WTC11 (cell line): ENCODE measurements around the gene GLRX2. TPM values are rescaled to one million over a fixed set of nuclear protein-coding genes. Genes with fewer than 3 reads are reported as not detected.

Experiments
- ATAC-seq: fragments of 200-7000 bp; cut with Tn5 transposase; 2 replicates; pipeline ENCODE4 v1.10.0; 2021; ENCODE audit warnings: mild to moderate bottlenecking, moderate library complexity
- CTCF ChIA-PET: fragments of 300-600 bp; sonication (Branson Sonifier 250); formaldehyde crosslinking; loops from one replicate; lab custom pipeline; 2021; ENCODE audit warnings: antibody characterized with exemption; lab: Charles Lee
- POLR2A ChIA-PET: fragments of 350-600 bp; sonication (Branson Sonifier 250); formaldehyde crosslinking; loops from one replicate; lab custom pipeline; 2021; ENCODE audit warnings: antibody characterized with exemption; lab: Charles Lee
- DNase-seq: peaks from one replicate; pipeline ENCODE4 v3.0.0; 2021; ENCODE audit warnings: low spot score
- H3K27ac Mint-ChIP-seq: 2 replicates; pipeline ENCODE4 v1.8.0; 2021; ENCODE audit warnings: mixed read lengths
- H3K27me3 Mint-ChIP-seq: 2 replicates; pipeline ENCODE4 v1.8.0; 2021; ENCODE audit warnings: low read depth, mild to moderate bottlenecking, moderate library complexity, mixed read lengths
- H3K36me3 Mint-ChIP-seq: 2 replicates; pipeline ENCODE4 v1.8.0; 2021; ENCODE audit warnings: mixed read lengths
- H3K4me1 Mint-ChIP-seq: 2 replicates; pipeline ENCODE4 v1.8.0; 2022; ENCODE audit warnings: mixed read lengths
- H3K4me3 Mint-ChIP-seq: 2 replicates; pipeline ENCODE4 v1.8.0; 2021; ENCODE audit warnings: mild to moderate bottlenecking, moderate library complexity, mixed read lengths
- H3K9me3 Mint-ChIP-seq: 2 replicates; pipeline ENCODE4 v1.8.0; 2021; ENCODE audit warnings: mixed read lengths
- AR ChIP-seq: fragments of 250-450 bp; sonication (Bioruptor Pico); IDR thresholded peaks from 2 replicates; pipeline ENCODE4 v1.9.0; 2021; ENCODE audit warnings: mild to moderate bottlenecking
- CREM ChIP-seq: sonication (generic); formaldehyde crosslinking; IDR thresholded peaks from 2 replicates; pipeline ENCODE4 v1.8.1; 2022; ENCODE audit warnings: mild to moderate bottlenecking, missing genetic modification reagents, moderate library complexity
- ESRRA ChIP-seq: sonication (generic); formaldehyde crosslinking; IDR thresholded peaks from 2 replicates; pipeline ENCODE4 v1.8.1; 2022; ENCODE audit warnings: mild to moderate bottlenecking, missing genetic modification reagents, borderline replicate concordance
- FOXK1 ChIP-seq: sonication (generic); formaldehyde crosslinking; IDR thresholded peaks from 2 replicates; pipeline ENCODE4 v1.8.0; 2022; ENCODE audit warnings: mild to moderate bottlenecking, moderate library complexity, missing genetic modification reagents
- HMGA2 ChIP-seq: fragments of 250-450 bp; sonication (Bioruptor Pico); IDR thresholded peaks from 2 replicates; pipeline ENCODE4 v1.4.0; 2021; ENCODE audit warnings: mild to moderate bottlenecking, moderate library complexity
- MAX ChIP-seq: sonication (generic); formaldehyde crosslinking; IDR thresholded peaks from 2 replicates; pipeline ENCODE4 v1.8.0; 2022; ENCODE audit warnings: mild to moderate bottlenecking, missing genetic modification reagents
- MLX ChIP-seq: sonication (generic); formaldehyde crosslinking; IDR thresholded peaks from 2 replicates; pipeline ENCODE4 v1.8.1; 2023; ENCODE audit warnings: mild to moderate bottlenecking, missing genetic modification reagents, moderate library complexity
- NFATC4 ChIP-seq: fragments of 250-450 bp; sonication (Bioruptor Pico); IDR thresholded peaks from 2 replicates; pipeline ENCODE4 v1.9.0; 2021; ENCODE audit warnings: mild to moderate bottlenecking
- NFYB ChIP-seq: sonication (generic); formaldehyde crosslinking; conservative IDR thresholded peaks from 2 replicates; pipeline ENCODE4 v1.8.0; 2022; ENCODE audit warnings: low read depth, missing genetic modification reagents
- OVOL2 ChIP-seq: fragments of 250-450 bp; sonication (Bioruptor Pico); IDR thresholded peaks from 2 replicates; pipeline ENCODE4 v1.9.0; 2021; ENCODE audit warnings: mild to moderate bottlenecking, borderline replicate concordance
- PREB ChIP-seq: sonication (generic); formaldehyde crosslinking; IDR thresholded peaks from 2 replicates; pipeline ENCODE4 v1.8.1; 2022; ENCODE audit warnings: mild to moderate bottlenecking, missing genetic modification reagents, moderate library complexity, borderline replicate concordance
- RORB ChIP-seq: fragments of 250-450 bp; sonication (Bioruptor Pico); IDR thresholded peaks from 2 replicates; pipeline ENCODE4 v1.9.0; 2021; ENCODE audit warnings: mild to moderate bottlenecking
- SMAD3 ChIP-seq: sonication (generic); formaldehyde crosslinking; IDR thresholded peaks from 2 replicates; pipeline ENCODE4 v1.8.0; 2022; ENCODE audit warnings: missing genetic modification reagents, mild to moderate bottlenecking, borderline replicate concordance
- SP1 ChIP-seq: sonication (generic); formaldehyde crosslinking; conservative IDR thresholded peaks from 2 replicates; pipeline ENCODE4 v1.8.1; 2022; ENCODE audit warnings: missing genetic modification reagents
- TCF7 ChIP-seq: sonication (generic); formaldehyde crosslinking; IDR thresholded peaks from 2 replicates; pipeline ENCODE4 v1.8.0; 2022; ENCODE audit warnings: mild to moderate bottlenecking, low read depth, missing genetic modification reagents, moderate library complexity
- USF1 ChIP-seq: sonication (generic); formaldehyde crosslinking; IDR thresholded peaks from 2 replicates; pipeline ENCODE4 v1.8.0; 2022; ENCODE audit warnings: mild to moderate bottlenecking, missing genetic modification reagents
- ZNF396 ChIP-seq: fragments of 250-450 bp; sonication (Bioruptor Pico); IDR thresholded peaks from 2 replicates; pipeline ENCODE4 v1.8.0; 2021; ENCODE audit warnings: mild to moderate bottlenecking, moderate library complexity, borderline replicate concordance
- total RNA-seq: library from RNA; stranded (reverse); gene quantifications from 3 replicates; pipeline ENCODE4 v1.2.3, GENCODE V29; 2021
- TF ChIP-seq, protein P1 (sequence below): sonication (generic); formaldehyde crosslinking; IDR thresholded peaks from 2 replicates; pipeline ENCODE4 v1.8.1; 2023; ENCODE audit warnings: mild to moderate bottlenecking, missing genetic modification reagents, borderline replicate concordance
- TF ChIP-seq, protein P2 (sequence below): sonication (generic); formaldehyde crosslinking; IDR thresholded peaks from 2 replicates; pipeline ENCODE4 v1.8.0; 2023; ENCODE audit warnings: missing genetic modification reagents
- TF ChIP-seq, protein P3 (sequence below): sonication (generic); formaldehyde crosslinking; conservative IDR thresholded peaks from 2 replicates; pipeline ENCODE4 v1.8.1; 2022; ENCODE audit warnings: mild to moderate bottlenecking, missing genetic modification reagents
- TF ChIP-seq, protein P4 (sequence below): sonication (generic); formaldehyde crosslinking; conservative IDR thresholded peaks from 2 replicates; pipeline ENCODE4 v1.8.1; 2023; ENCODE audit warnings: mild to moderate bottlenecking, low read depth, missing genetic modification reagents, moderate library complexity

Gene GLRX2
- total RNA-seq, 1 experiment from 2014 or later, result 8.4 TPM

GRCh38 chr1:193104907-193105820 lies at the start of gene GLRX2 (continued):
- TF ChIP-seq PREB (no peak), OVOL2 (no peak), ESRRA (0 out of 2 replicates have a peak, but pooled peaks have one; percentile 53), RORB (CRISPR knock-in tag) (no peak), TCF7 (no peak), MLX (CRISPR knock-in tag) (no peak), CREM (CRISPR knock-in tag) (no peak), NFATC4 (CRISPR knock-in tag) (no peak), USF1 (CRISPR knock-in tag) (no peak), MAX (peak; percentile 59), ZNF396 (CRISPR knock-in tag) (no peak), AR (no peak)
- TF ChIP-seq, protein P1, sequence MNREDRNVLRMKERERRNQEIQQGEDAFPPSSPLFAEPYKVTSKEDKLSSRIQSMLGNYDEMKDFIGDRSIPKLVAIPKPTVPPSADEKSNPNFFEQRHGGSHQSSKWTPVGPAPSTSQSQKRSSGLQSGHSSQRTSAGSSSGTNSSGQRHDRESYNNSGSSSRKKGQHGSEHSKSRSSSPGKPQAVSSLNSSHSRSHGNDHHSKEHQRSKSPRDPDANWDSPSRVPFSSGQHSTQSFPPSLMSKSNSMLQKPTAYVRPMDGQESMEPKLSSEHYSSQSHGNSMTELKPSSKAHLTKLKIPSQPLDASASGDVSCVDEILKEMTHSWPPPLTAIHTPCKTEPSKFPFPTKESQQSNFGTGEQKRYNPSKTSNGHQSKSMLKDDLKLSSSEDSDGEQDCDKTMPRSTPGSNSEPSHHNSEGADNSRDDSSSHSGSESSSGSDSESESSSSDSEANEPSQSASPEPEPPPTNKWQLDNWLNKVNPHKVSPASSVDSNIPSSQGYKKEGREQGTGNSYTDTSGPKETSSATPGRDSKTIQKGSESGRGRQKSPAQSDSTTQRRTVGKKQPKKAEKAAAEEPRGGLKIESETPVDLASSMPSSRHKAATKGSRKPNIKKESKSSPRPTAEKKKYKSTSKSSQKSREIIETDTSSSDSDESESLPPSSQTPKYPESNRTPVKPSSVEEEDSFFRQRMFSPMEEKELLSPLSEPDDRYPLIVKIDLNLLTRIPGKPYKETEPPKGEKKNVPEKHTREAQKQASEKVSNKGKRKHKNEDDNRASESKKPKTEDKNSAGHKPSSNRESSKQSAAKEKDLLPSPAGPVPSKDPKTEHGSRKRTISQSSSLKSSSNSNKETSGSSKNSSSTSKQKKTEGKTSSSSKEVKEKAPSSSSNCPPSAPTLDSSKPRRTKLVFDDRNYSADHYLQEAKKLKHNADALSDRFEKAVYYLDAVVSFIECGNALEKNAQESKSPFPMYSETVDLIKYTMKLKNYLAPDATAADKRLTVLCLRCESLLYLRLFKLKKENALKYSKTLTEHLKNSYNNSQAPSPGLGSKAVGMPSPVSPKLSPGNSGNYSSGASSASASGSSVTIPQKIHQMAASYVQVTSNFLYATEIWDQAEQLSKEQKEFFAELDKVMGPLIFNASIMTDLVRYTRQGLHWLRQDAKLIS, result no peak
- TF ChIP-seq, protein P2, sequence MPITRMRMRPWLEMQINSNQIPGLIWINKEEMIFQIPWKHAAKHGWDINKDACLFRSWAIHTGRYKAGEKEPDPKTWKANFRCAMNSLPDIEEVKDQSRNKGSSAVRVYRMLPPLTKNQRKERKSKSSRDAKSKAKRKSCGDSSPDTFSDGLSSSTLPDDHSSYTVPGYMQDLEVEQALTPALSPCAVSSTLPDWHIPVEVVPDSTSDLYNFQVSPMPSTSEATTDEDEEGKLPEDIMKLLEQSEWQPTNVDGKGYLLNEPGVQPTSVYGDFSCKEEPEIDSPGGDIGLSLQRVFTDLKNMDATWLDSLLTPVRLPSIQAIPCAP (CRISPR knock-in tag), result no peak
- TF ChIP-seq, all 79 proteins: peak for 15

- Mint-ChIP-seq H3K4me3 (no peak overlapping the region), H3K36me3 (peaks cover 40% of the 10 kb centered on the region), H3K9me3 (no peaks in the 10 kb centered on the region), H3K27me3 (no peaks in the 10 kb centered on the region), H3K27ac (no peak overlapping the region), H3K4me1 (peaks cover 17% of the 10 kb centered on the region)
- no peak for DNase-seq
- POLR2A ChIA-PET, result no interaction called here
- CTCF ChIA-PET, result no interaction called here
- ATAC-seq, result no peak
- TF ChIP-seq HMGA2 (CRISPR knock-in tag), result no peak
- TF ChIP-seq, protein P3, sequence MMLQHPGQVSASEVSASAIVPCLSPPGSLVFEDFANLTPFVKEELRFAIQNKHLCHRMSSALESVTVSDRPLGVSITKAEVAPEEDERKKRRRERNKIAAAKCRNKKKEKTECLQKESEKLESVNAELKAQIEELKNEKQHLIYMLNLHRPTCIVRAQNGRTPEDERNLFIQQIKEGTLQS (CRISPR knock-in tag), result no peak
- no peak for TF ChIP-seq NFYB (CRISPR knock-in tag)
- no peak for TF ChIP-seq FOXK1 (CRISPR knock-in tag)
- TF ChIP-seq SP1 (CRISPR knock-in tag), result no peak
- TF ChIP-seq SMAD3 (CRISPR knock-in tag), result no peak
- TF ChIP-seq ZNF396 (CRISPR knock-in tag), result no peak
- TF ChIP-seq, protein P2 (CRISPR knock-in tag), result no peak
- TF ChIP-seq, protein P4, sequence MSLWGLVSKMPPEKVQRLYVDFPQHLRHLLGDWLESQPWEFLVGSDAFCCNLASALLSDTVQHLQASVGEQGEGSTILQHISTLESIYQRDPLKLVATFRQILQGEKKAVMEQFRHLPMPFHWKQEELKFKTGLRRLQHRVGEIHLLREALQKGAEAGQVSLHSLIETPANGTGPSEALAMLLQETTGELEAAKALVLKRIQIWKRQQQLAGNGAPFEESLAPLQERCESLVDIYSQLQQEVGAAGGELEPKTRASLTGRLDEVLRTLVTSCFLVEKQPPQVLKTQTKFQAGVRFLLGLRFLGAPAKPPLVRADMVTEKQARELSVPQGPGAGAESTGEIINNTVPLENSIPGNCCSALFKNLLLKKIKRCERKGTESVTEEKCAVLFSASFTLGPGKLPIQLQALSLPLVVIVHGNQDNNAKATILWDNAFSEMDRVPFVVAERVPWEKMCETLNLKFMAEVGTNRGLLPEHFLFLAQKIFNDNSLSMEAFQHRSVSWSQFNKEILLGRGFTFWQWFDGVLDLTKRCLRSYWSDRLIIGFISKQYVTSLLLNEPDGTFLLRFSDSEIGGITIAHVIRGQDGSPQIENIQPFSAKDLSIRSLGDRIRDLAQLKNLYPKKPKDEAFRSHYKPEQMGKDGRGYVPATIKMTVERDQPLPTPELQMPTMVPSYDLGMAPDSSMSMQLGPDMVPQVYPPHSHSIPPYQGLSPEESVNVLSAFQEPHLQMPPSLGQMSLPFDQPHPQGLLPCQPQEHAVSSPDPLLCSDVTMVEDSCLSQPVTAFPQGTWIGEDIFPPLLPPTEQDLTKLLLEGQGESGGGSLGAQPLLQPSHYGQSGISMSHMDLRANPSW (CRISPR knock-in tag), result no peak
These were observed 39.8 kb upstream of the GLRX2 start for GRCh38 chr1:193144999-193145398.
